Measurements from ENCODE around the gene UBR3.

Gene UBR3

DNA sequence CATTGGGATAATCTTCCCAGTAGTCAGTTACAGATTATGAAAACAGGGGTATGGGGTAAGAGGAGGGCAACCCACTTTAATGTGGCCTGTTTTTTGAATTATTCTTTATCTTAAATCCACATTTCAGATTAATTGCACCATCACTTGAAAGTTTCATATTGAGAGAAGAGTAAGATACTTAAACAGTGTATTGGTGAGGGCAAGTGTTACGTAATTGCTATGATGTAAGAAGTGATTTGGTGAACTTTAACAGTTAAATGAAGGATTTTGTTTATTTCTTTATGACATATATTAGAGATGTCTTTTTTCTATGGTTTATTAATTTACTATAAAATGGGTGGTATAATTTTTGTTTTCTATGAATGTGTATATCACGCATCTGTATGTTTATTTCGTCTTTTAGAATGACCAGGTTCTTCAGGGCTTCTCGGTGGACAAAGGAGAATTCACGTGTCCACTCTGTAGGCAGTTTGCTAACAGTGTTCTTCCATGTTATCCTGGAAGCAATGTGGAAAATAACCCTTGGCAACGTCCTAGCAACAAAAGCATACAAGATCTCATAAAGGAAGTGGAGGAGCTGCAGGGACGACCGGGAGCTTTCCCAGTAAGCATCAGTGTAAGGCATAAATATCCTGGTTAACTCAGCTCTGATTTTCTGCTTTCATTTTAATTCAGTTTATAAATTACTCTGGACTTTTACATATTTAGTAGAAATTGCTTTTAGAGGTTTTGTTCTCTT is 179.5 kb downstream of the UBR3 start:
- FAIRE-seq = no peak

DNA sequence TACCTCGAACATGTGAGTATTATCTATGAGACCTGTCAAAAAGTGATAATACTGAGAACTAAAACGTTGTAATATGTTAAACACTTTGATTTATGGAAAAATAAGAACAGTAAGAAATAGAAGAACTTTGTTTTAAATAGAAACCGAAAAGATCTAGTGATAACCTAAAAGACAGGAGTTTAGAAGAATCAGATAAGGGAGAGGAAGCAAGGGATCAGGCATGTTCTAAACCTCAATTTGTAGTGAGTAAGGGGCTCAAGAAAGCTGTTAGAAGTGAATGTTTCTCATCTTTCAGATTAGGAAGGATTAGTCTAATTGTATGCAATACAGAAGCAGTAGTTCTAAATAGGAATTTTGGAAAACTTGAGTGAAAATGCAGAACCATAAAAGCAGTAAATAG is 182.0 kb downstream of the UBR3 start:
- no peak for FAIRE-seq

DNA sequence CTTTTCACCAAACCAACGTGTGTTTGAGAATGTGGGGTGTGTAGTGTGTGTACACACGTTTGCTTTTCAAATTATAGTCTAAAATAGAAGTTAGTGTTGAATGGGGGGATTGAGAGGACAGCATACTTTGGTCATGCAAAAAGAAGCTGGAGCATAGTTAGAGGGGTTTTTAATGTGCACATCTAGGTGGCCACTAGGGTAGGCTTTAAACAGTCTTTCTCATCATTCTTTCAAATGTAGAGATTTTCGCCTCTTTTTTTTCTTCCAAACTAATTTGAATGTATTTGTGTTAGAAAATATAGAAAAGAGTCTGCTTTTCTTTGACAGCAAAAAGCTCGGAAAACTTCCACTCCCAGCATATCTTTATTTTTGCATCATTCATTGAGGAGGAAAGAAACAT is 185.5 kb downstream of the UBR3 start:
- no peak for FAIRE-seq

DNA sequence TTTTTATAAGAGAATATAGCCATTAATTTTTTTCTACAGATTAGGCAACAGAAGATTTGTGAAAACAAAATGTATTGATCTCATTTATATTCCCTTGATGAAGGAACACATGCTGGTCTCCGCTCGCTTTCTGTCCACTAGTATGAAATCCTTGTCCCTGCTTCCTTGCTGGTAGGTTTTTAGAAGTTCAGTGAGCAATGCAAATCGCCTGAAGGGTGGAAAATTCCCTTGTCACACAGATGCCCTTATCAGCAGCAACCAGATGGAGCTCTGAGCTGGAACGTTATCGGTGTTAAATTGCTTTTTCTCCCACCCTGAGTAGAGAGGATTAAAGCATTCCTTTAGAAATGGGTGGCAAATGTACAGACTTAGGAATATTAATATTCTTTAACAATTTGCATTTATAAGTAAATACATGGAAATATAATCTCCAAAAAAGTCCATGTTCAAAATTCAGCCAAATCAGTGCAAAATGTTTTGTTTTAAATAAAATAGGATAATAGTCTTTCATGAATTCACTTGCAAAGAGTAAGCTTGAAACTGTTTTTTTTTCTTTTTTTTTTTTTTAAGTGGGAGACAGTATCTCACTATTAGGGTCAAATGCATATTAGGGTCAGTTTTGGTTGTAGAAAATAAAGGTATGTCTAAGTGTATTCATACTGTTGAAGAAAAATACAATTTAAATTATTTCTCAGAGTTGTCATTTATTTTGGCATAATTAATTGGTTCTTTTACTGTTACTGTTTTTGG is 186.7 kb downstream of the UBR3 start:
- FAIRE-seq = peak; percentile 60

DNA sequence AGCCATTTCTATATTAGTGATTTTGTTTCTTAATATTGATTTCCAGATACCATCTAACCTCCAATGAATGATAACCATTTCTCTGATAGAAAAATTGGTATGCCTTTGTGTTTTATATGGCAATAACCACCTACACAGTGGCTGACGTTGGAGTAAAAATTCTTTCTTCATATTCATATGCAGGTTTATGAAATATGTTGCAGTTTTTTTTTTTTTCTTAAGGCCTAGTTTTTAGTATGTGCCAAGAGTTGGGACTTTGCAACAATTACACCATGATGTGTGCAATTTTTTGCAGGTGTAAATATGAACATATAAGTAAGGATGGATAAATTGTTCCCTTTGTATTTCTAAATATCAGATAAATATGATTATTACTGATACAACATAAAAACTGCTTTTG is 187.5 kb downstream of the UBR3 start:
- no peak for FAIRE-seq

DNA sequence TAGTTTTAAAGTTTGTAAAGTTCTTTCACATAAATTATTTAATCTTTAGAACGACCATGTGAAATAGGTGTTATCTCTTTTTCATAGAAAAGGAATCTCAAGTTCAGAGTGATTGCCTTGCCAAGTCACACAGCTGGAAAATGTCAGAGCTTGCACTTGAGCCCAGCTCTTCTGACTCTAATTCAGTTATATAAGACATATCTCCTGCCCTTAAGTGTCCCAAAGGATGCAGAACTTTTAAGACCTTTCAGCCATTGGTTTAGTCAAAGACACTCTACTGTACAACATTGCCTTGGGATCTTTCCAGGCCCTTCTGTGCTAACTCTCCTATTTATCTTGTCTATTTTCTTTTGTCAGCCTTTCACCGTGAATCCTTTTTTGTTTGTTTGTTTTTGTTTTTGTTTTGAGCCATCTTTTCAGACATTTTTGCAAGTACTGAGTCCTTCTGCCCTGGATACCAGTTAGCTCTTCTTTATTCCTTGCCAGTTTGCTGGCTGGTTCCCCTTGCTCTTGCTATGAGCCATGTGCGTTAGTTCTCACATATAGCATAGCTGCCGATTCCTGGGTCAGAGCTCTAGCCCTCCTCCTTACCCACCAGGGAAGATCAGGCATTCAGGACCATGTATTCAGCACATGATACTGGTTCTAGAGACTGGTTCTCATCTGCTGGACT is 190.7 kb downstream of the UBR3 start:
- FAIRE-seq = no peak

DNA sequence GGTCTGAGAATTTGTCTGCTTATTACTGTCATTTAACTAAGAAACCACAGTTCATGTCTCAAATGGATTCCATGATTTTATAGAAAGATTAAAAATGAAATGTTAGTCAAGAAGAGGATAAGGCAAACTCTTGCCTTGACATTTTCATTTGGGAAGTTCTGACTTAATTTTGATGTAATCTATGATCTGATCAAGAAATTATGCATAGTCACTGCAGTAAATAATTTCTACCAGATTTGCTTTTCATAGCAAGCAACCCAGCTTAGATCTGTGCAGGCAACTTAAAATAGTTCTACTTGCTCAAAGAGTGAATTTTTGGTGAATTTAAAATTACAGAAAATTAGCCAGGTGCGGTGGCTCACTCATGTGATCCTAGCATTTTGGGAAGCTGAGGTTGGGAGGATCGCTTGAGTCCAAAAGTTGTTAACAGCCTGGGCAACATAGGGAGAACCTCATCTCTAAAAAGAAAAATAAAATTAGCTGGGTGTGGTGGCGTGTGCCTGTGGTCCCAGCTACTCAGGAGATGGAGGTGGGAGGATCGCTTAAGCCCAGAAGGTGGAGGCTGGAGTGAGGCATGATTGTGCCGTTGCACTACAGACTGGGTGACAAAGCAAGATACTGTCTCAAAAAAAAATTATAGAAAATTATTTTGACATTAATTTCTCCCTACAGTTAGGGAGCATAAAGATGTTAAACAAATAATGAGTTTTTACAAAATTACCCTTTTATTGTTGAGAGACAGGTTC is 192.0 kb downstream of the UBR3 start:
- no peak for FAIRE-seq

DNA sequence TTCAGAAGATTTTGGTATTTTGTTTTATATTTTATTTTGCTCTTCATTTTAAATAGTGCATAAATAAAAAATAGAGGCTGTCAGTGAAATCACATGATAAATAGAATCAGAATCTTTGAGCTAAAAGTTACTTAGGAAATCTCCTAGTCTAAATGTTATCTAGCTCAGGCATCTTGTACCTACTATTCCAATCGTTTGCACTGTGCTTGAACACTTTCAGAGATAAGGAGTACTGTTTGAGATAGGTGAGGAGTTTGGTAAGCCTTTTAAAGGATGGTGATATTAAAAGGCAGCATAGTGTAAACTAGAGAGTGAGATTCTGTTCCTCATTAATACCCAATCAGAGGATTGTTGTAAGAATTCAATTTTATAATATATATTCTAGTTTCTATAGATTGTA is 193.5 kb downstream of the UBR3 start:
- peak; percentile 3 for FAIRE-seq

DNA sequence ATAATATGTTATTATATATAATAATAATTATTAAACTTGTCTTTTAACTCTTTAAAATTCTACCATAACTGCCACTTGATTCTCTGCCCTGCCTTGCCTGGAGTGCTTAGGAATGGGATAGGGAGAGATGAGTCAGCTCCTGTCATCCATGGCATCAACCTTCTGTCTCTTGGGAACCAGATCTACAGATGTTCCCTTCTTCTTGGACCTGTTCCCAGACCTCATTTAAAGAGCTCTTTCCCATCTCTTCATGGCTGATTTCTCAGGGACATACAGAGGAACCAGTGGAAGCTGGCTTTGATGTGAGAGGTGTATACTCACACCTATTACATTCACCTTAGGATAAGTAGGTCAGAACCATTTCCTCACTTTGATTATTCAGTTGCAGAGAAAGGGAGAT is 195.4 kb downstream of the UBR3 start:
- no peak for FAIRE-seq

DNA sequence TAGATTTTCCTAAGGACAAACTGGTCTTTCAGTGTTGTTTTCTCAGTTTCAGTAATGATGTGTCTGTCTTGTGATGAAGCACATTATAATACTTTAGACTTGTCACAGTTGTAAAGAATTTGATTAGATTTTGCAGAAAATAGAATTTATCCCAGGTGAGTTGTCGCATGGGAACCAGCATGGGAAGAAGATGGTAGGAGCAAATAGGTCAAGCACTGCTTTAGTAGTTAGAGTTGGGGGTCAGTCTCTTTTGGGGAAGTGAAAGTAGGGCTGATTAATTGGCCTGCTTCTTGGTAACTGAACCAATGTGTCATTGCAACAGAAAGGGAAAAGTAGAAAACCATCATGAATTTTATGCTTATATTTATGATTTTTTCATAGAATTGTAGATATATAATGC is 197.5 kb downstream of the UBR3 start:
- no peak for FAIRE-seq

DNA sequence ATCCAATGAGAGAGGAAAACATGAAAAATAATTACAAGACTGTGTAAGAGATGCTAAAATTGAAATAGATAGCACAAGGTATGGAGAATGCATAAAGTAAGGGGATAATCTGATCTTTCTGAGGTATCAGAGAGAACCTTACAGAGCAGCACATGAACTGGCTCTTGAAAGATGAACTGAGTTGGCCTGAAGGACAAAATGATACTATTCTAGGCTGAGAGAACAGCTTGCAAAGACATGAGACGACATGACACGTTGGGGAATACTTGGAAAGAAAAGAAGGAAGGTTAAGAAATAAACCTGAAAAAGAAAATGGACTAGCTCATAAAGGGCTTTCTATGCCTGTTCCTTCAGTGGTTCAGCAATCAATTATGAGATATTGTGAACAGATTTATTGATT is 198.0 kb downstream of the UBR3 start:
- FAIRE-seq = no peak

DNA sequence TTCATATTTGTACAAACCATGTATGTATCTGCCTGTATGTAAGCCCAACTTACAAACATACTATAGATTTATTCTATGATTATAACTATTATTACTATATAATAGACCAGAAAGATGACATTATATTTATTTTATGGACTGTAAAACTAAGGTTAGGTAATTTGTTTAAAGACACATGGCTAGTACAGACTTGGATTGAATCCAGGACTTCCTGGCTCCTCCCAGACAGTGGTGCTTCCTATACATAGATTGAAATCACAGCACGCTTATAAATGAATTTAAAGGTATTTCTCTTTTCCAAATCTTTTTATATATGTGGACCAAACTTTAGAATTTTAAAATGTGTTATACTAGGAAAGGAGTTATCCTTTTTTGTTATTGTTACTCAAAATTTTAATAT is 199.1 kb downstream of the UBR3 start:
- FAIRE-seq = no peak

DNA sequence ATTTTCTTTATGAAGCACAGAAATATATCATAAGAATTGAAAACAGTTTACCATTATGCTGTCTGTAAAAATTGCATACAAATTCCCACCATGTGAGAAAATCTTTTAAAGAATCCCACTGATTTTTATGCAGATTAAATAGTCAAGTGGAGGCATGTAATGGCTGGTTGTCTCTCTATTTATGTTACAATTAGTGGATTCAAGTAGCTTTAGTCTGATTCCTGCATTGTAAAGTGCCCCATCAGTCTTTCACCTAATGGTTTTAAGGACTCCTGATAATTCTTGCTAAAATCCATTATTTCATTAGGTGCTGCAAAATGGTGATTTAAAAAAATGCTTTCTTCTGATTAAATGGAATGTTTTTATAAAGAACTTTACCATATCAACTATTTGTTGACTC is 202.3 kb downstream of the UBR3 start:
- no peak for FAIRE-seq

DNA sequence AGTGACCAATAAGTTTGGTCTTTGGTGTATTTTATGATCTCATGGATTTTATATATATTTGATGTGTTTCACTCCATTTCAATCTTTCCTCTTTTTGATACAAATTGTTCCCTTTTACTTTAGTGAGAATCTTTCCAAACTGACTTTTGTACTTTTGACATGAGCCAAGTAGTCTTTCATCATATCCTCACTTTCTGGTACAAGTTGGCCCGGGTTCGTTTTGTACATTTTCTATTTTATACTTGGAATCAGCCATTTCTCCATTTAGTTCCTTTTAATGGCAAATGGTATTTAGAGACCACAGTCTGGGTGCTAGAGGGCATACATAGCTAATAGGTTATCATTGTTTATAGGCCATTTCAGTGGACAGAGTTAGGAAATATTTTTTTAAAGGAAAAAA is 202.8 kb downstream of the UBR3 start:
- peak; percentile 37 for FAIRE-seq

DNA sequence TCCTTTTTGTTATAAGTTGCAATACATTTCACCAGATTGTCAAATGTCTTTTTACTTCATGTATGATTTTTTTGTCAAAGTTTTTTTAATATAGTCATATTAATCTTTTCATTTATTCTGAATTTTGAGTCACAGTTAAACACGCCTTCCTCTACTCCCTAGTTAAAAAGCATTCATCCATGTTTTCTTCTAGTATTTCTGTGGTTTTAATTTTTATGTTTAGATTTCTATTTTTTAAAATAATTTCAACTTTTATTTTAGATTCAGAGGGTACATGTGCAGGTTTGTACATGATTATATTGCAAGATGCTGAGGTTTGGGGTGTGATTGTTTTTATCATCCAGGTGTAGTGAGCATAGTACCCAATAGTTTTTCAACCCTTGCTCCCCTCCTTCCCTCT is 204.0 kb downstream of the UBR3 start:
- FAIRE-seq = no peak

DNA sequence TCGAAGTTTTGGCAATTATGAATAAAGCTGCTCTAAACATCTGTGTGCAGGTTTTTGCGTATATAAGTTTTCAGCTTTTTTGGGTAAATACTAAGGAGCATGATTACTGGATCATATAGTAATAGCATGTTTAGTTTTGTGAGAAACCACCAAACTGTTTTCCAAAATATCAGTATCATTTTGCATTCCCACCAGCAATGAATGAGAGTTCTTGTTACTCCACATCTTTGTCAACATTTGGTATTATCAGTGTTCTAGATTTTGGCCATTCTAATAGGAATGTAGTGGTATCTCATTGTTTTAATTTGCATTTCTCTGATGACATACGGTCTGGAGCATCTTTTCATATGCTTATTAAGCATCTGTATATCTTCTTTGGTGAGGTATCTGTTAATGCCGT is 207.3 kb downstream of the UBR3 start:
- no peak for FAIRE-seq

DNA sequence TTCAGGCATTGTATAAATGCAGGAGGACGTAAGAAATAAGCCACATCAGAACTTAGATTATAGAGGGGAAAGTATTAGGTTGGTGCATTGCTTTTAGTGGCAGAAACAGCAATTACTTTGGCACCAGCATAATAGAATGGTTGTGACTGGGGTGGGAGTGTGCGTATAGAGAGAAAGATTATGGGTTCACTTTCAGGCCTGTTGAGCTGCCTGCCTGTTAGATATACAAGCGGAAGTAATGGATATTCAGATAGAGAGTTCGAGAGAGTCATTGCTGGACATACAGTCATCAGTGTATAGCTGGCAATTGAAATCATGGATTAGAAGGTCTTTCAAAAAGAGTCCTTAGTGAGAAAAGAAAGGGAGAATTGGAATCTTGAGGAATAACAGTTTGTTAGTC is 211.5 kb downstream of the UBR3 start:
- no peak for FAIRE-seq

DNA sequence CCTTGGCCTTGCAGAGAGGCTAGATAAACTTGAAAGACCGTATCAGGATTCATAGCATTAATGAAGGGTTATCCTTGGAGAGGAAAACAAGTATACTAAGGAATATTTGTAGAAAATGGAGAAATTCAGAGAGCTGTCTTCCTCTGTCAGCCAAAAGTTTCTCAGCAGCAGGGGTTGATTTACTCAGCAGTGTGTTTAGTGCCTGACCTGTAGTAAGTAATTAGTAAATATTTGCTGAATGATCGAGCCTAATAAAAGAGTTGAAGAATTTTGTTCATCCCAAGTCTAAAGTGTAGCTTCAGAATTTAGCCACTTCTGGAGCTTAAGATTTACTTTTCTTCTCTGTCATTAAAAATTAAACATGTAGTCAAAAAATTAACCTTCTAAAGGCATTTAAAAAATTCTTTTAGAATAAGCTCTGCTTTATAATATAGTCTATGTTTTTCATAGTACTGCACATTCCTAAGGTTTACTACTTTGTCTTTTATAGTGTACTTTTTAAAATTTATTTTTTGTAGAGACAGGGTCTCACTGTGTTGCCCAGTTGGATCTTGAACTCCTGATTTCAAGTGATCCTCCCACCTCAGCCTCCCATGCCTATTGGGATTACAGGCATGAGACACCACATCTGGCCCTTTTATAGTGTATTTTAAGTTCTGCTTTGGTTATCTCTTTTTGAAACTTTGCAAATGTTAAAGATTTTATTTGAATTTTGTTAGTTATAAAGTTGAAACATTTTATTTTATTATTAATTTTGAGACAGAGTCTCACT is 212.3 kb downstream of the UBR3 start:
- FAIRE-seq = peak; percentile 9

DNA sequence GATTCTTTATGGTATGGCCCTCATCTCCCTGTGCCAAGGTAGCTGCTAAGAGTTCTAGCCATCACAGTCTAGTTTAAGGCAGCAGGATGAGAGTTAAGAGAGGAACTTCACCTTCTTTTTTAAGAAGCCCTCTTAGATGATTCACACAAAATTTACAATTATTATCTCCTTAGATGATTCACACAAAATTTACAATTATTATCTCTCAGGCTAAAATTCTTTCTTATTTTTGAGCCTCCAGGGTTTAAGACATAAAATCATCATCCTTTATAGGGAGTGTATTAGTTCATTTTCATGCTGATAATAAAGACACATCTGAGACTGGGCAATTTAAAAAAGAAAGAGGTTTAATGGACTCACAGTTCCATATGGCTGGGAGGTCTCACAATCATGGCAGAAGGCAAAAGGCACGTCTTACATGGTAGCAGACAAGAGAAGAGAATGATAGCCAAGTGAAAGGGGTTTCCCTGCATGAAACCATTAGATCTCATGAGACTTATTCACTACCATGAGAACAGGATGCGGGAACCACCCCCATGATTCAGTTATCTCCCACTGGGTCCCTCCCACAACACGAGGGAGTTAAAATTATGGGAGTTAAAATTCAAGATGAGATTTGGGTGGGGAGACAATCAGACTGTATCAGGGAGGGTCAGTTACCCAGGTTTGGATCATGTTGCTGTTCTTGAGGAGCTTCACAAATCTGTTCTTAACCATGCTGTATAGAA is 217.7 kb downstream of the UBR3 start:
- FAIRE-seq = no peak

DNA sequence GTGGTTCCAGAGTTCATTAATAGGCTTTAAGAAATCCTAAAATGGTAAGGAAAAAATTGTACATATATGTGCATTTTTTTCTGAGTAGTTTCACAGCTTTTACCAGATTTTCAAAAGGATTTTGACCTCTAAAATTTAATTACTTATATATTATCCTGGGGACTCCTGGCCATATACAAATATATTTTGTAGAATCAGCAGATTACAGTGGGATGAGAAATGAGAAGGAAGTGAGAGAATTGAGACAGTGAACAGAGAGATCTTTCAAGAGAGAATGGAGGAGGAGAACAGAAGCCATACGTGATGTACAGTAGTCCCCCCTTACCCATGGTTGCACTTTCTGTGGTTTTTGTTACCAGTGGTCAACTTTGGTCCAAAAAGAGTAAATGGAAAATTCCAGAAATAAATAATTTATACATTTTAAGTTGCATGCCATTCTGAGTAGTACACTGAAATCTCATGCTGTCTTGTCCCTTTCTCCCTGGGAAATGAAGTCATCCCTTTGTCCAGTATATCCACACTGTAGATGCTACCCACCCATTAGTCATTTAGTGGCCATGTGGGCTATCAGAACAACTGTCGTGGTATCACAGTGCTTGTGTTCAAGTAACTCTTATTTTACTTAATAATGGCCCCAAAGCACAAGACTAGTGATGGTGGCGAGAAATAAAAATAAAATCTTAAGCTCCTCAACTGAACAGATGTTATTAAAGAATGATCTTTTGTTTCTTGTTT is 220.2 kb downstream of the UBR3 start:
- FAIRE-seq = no peak

DNA sequence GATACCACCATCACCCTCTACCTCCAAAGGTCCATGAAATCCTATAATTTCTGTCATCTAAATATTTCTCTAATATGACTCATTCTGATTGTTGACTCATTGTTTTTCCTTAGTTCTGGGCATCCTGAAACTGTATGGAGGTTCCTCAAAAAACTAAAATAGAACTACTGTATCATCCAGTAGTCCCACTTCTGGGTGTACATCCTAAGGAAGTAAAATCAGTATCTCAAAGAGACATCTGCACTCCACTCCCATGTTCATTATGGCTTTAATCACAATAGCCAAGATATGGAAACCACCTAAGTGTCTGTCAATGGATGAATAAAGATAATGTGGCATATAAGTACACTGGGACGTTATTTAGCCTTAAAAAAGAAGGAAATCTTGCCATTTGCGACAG is 224.9 kb downstream of the UBR3 start:
- no peak for FAIRE-seq
